AG09309 (cell line): ENCODE measurements around the gene HP1BP3.

ENCODE experiments used
- DNase-seq: peaks from one replicate; pipeline ENCODE4 v3.0.0-alpha.2; 2010; ENCODE audit warnings: low read depth
- H3K4me3 ChIP-seq: 2 replicates; pipeline ENCODE4 v1.5.1; 2011; ENCODE audit warnings: mild to moderate bottlenecking, low read depth, low read length, moderate library complexity; ENCODE audit not compliant: control insufficient read depth
- CTCF ChIP-seq: IDR thresholded peaks from 2 replicates; pipeline ENCODE4 v1.5.1; 2011; ENCODE audit warnings: mild to moderate bottlenecking, low read depth, low read length, inconsistent platforms; ENCODE audit not compliant: insufficient read depth, control insufficient read depth; ENCODE audit errors: missing control alignments

The HP1BP3 gene

GRCh38 chr1:20729155-20729931 lies 57.8 kb downstream of the HP1BP3 start:
- no peak for TF ChIP-seq CTCF
- DNase-seq = no peak
- no peak overlapping the region for H3K4me3 ChIP-seq

- no peak for DNase-seq
- H3K4me3 ChIP-seq = no peak overlapping the region
- TF ChIP-seq CTCF = no peak
Measured at GRCh38 chr1:20728371-20729154, 58.5 kb downstream of the HP1BP3 start.

- no peak for TF ChIP-seq CTCF
- no peak overlapping the region for H3K4me3 ChIP-seq
- DNase-seq = no peak
Measured at GRCh38 chr1:20727746-20728316, 59.3 kb downstream of the HP1BP3 start.

GRCh38 chr1:20726932-20727745 lies 60.0 kb downstream of the HP1BP3 start:
- TF ChIP-seq CTCF = no peak
- no peak for DNase-seq
- no peak overlapping the region for H3K4me3 ChIP-seq

- no peak for TF ChIP-seq CTCF
- no peak for DNase-seq
- H3K4me3 ChIP-seq = no peak overlapping the region
Measured at GRCh38 chr1:20726118-20726911, 60.8 kb downstream of the HP1BP3 start.
